GM13977 (cell line): ENCODE data around the gene MAGEB2.

Experiments used
- DNase-seq: peaks from one replicate; pipeline ENCODE4 v3.0.0; 2012; ENCODE audit warnings: low spot score
- in situ Hi-C: fragments of 300-500 bp; cut with MboI; formaldehyde crosslinking; loops from one replicate; pipeline ENCODE4 v1.12.0; 2022; ENCODE audit warnings: low sequenced_read_pairs, low pct_unique_long_range_greater_than_20kb, mixed read lengths, inconsistent platforms; ENCODE audit not compliant: unreplicated experiment
- TF ChIP-seq, protein P1 (sequence below): IDR thresholded peaks from 2 replicates; pipeline ENCODE4 v1.5.1; 2012; ENCODE audit warnings: mild to moderate bottlenecking, control low read depth; ENCODE audit not compliant: insufficient read depth; ENCODE audit errors: extremely low read depth, missing control alignments

Gene MAGEB2

DNA sequence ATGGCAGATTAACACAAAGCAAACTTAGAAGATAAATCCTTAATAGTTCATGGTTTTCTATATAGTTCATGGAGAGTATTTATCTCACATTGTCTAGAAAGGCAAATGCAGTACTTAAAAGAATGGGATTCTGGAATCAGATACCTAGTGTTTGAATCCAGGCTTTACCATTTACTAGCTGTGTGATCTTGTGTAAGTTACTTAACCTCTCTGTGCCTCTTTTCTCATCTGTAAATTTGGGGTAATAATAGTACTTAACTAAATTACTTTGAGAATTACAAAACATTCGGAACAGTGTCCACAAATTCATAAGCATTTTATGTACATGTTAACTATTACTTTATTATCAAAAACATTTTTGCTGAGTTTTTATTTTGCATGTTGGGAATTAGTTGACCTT lies 47.4 kb downstream of the MAGEB2 start:
- no peak for DNase-seq
- in situ Hi-C loops = no loop called here
- TF ChIP-seq, protein P1, sequence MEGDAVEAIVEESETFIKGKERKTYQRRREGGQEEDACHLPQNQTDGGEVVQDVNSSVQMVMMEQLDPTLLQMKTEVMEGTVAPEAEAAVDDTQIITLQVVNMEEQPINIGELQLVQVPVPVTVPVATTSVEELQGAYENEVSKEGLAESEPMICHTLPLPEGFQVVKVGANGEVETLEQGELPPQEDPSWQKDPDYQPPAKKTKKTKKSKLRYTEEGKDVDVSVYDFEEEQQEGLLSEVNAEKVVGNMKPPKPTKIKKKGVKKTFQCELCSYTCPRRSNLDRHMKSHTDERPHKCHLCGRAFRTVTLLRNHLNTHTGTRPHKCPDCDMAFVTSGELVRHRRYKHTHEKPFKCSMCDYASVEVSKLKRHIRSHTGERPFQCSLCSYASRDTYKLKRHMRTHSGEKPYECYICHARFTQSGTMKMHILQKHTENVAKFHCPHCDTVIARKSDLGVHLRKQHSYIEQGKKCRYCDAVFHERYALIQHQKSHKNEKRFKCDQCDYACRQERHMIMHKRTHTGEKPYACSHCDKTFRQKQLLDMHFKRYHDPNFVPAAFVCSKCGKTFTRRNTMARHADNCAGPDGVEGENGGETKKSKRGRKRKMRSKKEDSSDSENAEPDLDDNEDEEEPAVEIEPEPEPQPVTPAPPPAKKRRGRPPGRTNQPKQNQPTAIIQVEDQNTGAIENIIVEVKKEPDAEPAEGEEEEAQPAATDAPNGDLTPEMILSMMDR = no peak
